ENCODE results near the gene MALT1.
"Not testable (repeated sequence)": the region's sequence is repeated elsewhere in the genome, so short reads cannot be mapped to it uniquely, and the experiment has no call there.

Gene MALT1

GRCh38 chr18:58638441-58638840 lies 32.8 kb upstream of the MALT1 start:
- Histone ChIP-seq H3K4me1 (ENCODE audit: control insufficient read depth in 1 of 2, insufficient read depth in 1 of 2, low read depth in 1 of 2, low read length in 1 of 2) (no peaks in the 10 kb centered on the region), H3K4me3 (ENCODE audit: low read depth in 1 of 2, low read length in 1 of 2) (no peak overlapping the region), H3K36me3 (no peaks in the 10 kb centered on the region), H3K27me3 (no peaks in the 10 kb centered on the region), H3K27ac (no peak overlapping the region), H3K9me3 (no peaks in the 10 kb centered on the region)
- no peak for TF ChIP-seq CTCF (IDR thresholded peaks at IDR 0.05)

GRCh38 chr18:58639237-58639636 lies 32.0 kb upstream of the MALT1 start:
- Histone ChIP-seq H3K36me3 (no peaks in the 10 kb centered on the region), H3K27me3 (no peaks in the 10 kb centered on the region), H3K9me3 (no peaks in the 10 kb centered on the region), H3K27ac (no peak overlapping the region), H3K4me1 (ENCODE audit: control insufficient read depth in 1 of 2, insufficient read depth in 1 of 2, low read depth in 1 of 2, low read length in 1 of 2) (no peaks in the 10 kb centered on the region), H3K4me3 (ENCODE audit: low read depth in 1 of 2, low read length in 1 of 2) (no peak overlapping the region)
- no peak for TF ChIP-seq CTCF (IDR thresholded peaks at IDR 0.05)

- Histone ChIP-seq H3K4me3 (ENCODE audit: low read depth in 1 of 2, low read length in 1 of 2) (no peak overlapping the region), H3K9me3 (no peaks in the 10 kb centered on the region), H3K27me3 (no peaks in the 10 kb centered on the region), H3K27ac (no peak overlapping the region), H3K36me3 (no peaks in the 10 kb centered on the region), H3K4me1 (ENCODE audit: control insufficient read depth in 1 of 2, insufficient read depth in 1 of 2, low read depth in 1 of 2, low read length in 1 of 2) (no peaks in the 10 kb centered on the region)
- no peak for TF ChIP-seq CTCF (IDR thresholded peaks at IDR 0.05)
These were observed 31.4 kb upstream of the MALT1 start for GRCh38 chr18:58639751-58640427.

- Histone ChIP-seq H3K4me1 (ENCODE audit: control insufficient read depth in 1 of 2, insufficient read depth in 1 of 2, low read depth in 1 of 2, low read length in 1 of 2) (no peaks in the 10 kb centered on the region), H3K27ac (no peak overlapping the region), H3K4me3 (ENCODE audit: low read depth in 1 of 2, low read length in 1 of 2) (no peak overlapping the region), H3K9me3 (no peaks in the 10 kb centered on the region), H3K27me3 (no peaks in the 10 kb centered on the region), H3K36me3 (no peaks in the 10 kb centered on the region)
- TF ChIP-seq CTCF (IDR thresholded peaks at IDR 0.05): no peak
These were observed 30.8 kb upstream of the MALT1 start for GRCh38 chr18:58640428-58640805.

GRCh38 chr18:58640891-58641610 lies 30.2 kb upstream of the MALT1 start:
- TF ChIP-seq CTCF (IDR thresholded peaks at IDR 0.05): no peak
- no peaks in the 10 kb centered on the region for H3K4me1 ChIP-seq (ENCODE audit: control insufficient read depth in 1 of 2, insufficient read depth in 1 of 2, low read depth in 1 of 2, low read length in 1 of 2)
- no peak overlapping the region for H3K27ac ChIP-seq
- H3K27me3 ChIP-seq: no peaks in the 10 kb centered on the region
- H3K9me3 ChIP-seq: no peaks in the 10 kb centered on the region
- no peaks in the 10 kb centered on the region for H3K36me3 ChIP-seq
- H3K4me3 ChIP-seq (ENCODE audit: low read depth in 1 of 2, low read length in 1 of 2): no peak overlapping the region

- H3K27ac ChIP-seq; H3K9me3 ChIP-seq; H3K4me3 ChIP-seq (ENCODE audit: low read depth in 1 of 2, low read length in 1 of 2); H3K4me1 ChIP-seq (ENCODE audit: control insufficient read depth in 1 of 2, insufficient read depth in 1 of 2, low read depth in 1 of 2, low read length in 1 of 2); H3K36me3 ChIP-seq; H3K27me3 ChIP-seq: not testable (repeated sequence)
These were observed 27.7 kb upstream of the MALT1 start for GRCh38 chr18:58643557-58643956.
